ENCODE measurements around the gene ACSF3.

GRCh38 chr16:89174055-89174827 is 80.6 kb downstream of the ACSF3 start:
- TF ChIP-seq CTCF (IDR thresholded peaks at IDR 0.05) (no peak), POLR2A (IDR thresholded peaks at IDR 0.05) (no peak)
